IMR-90 (cell line): ENCODE results near the gene PATJ.

Experiments used
- CHD1 ChIP-seq: IDR thresholded peaks from 2 replicates; pipeline ENCODE4 v1.6.1; 2012; ENCODE audit warnings: low read depth, low read length, improper control_type of control experiment
- MAFK ChIP-seq: IDR thresholded peaks from 2 replicates; pipeline ENCODE4 v1.6.1; 2012; ENCODE audit warnings: low read depth, low read length, improper control_type of control experiment
- MAZ ChIP-seq: IDR thresholded peaks from 2 replicates; pipeline ENCODE4 v1.6.1; 2012; ENCODE audit warnings: low read depth, mild to moderate bottlenecking, low read length, improper control_type of control experiment, moderate library complexity, borderline replicate concordance
- POLR2A ChIP-seq: IDR thresholded peaks from 2 replicates; pipeline ENCODE4 v1.6.1; 2012; ENCODE audit warnings: mild to moderate bottlenecking, low read depth, low read length
- RAD21 ChIP-seq: IDR thresholded peaks from 2 replicates; pipeline ENCODE4 v1.6.1; 2012; ENCODE audit warnings: low read length, improper control_type of control experiment
- RCOR1 ChIP-seq: IDR thresholded peaks from 2 replicates; pipeline ENCODE4 v1.6.1; 2012; ENCODE audit warnings: mild to moderate bottlenecking, low read length, improper control_type of control experiment; ENCODE audit not compliant: insufficient replicate concordance
- RFX5 ChIP-seq: IDR thresholded peaks from 2 replicates; pipeline ENCODE4 v1.8.0; 2012; ENCODE audit warnings: low read depth, mild to moderate bottlenecking, low read length, moderate library complexity
- TF ChIP-seq, protein P1 (sequence below): conservative IDR thresholded peaks from 2 replicates; pipeline ENCODE4 v1.5.1; 2012; ENCODE audit warnings: mild to moderate bottlenecking, low read depth, low read length, improper control_type of control experiment

DNA sequence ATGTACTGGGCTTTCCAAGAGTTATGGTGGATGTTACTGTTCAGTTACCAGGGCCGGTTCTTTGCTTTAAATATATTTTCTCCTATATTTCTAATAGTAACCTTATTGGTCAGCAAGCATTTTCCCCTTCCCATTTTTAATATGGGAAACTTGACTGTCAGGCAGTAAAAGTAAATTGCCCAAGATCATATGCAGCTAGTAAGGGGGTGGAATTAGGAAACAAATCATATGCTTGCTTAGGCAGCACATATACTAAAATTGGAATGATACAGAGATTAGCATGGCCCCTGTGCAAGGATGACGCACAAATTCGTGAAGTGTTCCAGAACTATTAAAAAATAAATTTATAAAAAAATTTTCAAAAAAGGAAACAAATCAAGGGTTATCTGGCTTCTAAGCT lies 73.9 kb downstream of the PATJ start:
- TF ChIP-seq RCOR1, result no peak
- TF ChIP-seq, protein P1, sequence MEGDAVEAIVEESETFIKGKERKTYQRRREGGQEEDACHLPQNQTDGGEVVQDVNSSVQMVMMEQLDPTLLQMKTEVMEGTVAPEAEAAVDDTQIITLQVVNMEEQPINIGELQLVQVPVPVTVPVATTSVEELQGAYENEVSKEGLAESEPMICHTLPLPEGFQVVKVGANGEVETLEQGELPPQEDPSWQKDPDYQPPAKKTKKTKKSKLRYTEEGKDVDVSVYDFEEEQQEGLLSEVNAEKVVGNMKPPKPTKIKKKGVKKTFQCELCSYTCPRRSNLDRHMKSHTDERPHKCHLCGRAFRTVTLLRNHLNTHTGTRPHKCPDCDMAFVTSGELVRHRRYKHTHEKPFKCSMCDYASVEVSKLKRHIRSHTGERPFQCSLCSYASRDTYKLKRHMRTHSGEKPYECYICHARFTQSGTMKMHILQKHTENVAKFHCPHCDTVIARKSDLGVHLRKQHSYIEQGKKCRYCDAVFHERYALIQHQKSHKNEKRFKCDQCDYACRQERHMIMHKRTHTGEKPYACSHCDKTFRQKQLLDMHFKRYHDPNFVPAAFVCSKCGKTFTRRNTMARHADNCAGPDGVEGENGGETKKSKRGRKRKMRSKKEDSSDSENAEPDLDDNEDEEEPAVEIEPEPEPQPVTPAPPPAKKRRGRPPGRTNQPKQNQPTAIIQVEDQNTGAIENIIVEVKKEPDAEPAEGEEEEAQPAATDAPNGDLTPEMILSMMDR, result no peak
- no peak for TF ChIP-seq RAD21
- TF ChIP-seq RFX5, result no peak
- TF ChIP-seq MAFK, result no peak
- no peak for TF ChIP-seq CHD1
- TF ChIP-seq POLR2A, result no peak
- no peak for TF ChIP-seq MAZ
